Stimulated activated CD8-positive, alpha-beta memory T cell treated with anti-CD3 and anti-CD28 coated beads, Interleukin-4, amount 100 ng/mL, for 24 hours (primary cell): ENCODE results near the gene FRMD5.

Source experiments
- DNase-seq: peaks from one replicate; pipeline ENCODE4 v3.0.0-alpha.2; 2020; ENCODE audit warnings: low read depth

The FRMD5 gene

GRCh38 chr15:44160796-44161195, 34.3 kb downstream of the FRMD5 start:
- no peak for DNase-seq

- no peak for DNase-seq
Measured at GRCh38 chr15:44159492-44159891, 35.6 kb downstream of the FRMD5 start.

GRCh38 chr15:44158111-44158510, 37.0 kb downstream of the FRMD5 start:
- no peak for DNase-seq

- no peak for DNase-seq
Measured at GRCh38 chr15:44157679-44158078, 37.4 kb downstream of the FRMD5 start.

GRCh38 chr15:44153352-44153751, 41.7 kb downstream of the FRMD5 start:
- no peak for DNase-seq

GRCh38 chr15:44149224-44149623, 45.8 kb downstream of the FRMD5 start:
- no peak for DNase-seq

- no peak for DNase-seq
Measured at GRCh38 chr15:44148580-44148979, 46.5 kb downstream of the FRMD5 start.

GRCh38 chr15:44147636-44148035, 47.4 kb downstream of the FRMD5 start:
- no peak for DNase-seq

GRCh38 chr15:44145495-44145894, 49.6 kb downstream of the FRMD5 start:
- no peak for DNase-seq

GRCh38 chr15:44144992-44145391, 50.1 kb downstream of the FRMD5 start:
- no peak for DNase-seq

GRCh38 chr15:44144184-44144583, 50.9 kb downstream of the FRMD5 start:
- no peak for DNase-seq

- DNase-seq = no peak
Measured at GRCh38 chr15:44137750-44138149, 57.3 kb downstream of the FRMD5 start.

- DNase-seq = no peak
Measured at GRCh38 chr15:44136991-44137477, 58.0 kb downstream of the FRMD5 start.

- no peak for DNase-seq
Measured at GRCh38 chr15:44132057-44132456, 63.0 kb downstream of the FRMD5 start.

- no peak for DNase-seq
Measured at GRCh38 chr15:44130778-44131177, 64.3 kb downstream of the FRMD5 start.

- DNase-seq = no peak
Measured at GRCh38 chr15:44129911-44130310, 65.2 kb downstream of the FRMD5 start.

GRCh38 chr15:44128443-44128842, 66.6 kb downstream of the FRMD5 start:
- no peak for DNase-seq

- DNase-seq = no peak
Measured at GRCh38 chr15:44125879-44126278, 69.2 kb downstream of the FRMD5 start.

GRCh38 chr15:44102675-44103254, 92.3 kb downstream of the FRMD5 start:
- DNase-seq = no peak

- no peak for DNase-seq
Measured at GRCh38 chr15:44101944-44102343, 93.1 kb downstream of the FRMD5 start.

GRCh38 chr15:44101286-44101685, 93.8 kb downstream of the FRMD5 start:
- no peak for DNase-seq

- DNase-seq = no peak
Measured at GRCh38 chr15:44099671-44100070, 95.4 kb downstream of the FRMD5 start.

GRCh38 chr15:44097552-44097951, 97.5 kb downstream of the FRMD5 start:
- no peak for DNase-seq

GRCh38 chr15:44096596-44096995, 98.5 kb downstream of the FRMD5 start:
- no peak for DNase-seq

GRCh38 chr15:44094781-44095180, 100.3 kb downstream of the FRMD5 start:
- DNase-seq = no peak
